ENCODE results near the gene GLRX3. TPM values are rescaled to one million over a fixed set of nuclear protein-coding genes. Genes with fewer than 3 reads are reported as not detected.

GLRX3 gene
- total and polyA plus RNA-seq, 10 of the 15 experiments (the other 5 are each of a cell fraction or from before 2014, with no cell fraction given) = 94.7 to 209 (median 131) TPM

DNA sequence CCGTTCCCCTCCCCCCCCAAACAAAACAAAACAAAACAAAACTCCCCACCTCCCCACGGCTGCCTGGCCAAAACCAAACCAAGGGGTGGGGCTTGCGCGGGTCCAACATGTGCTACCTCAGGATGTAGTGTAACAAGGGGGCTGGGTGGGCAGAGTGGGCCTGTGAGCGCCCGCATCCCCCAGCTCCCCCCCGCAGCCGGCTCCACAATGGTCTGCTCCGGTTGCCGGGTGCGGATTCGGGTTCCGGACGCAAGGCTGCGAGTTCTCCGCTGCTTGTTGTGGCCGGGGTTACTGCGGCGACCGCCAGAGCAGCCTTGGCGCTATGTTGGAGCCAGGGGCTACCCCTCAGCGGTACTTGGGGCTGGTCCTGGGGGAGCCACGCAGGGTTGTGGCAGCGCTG, 30.5 kb upstream of the GLRX3 start (continued):
- TF ChIP-seq, protein P1, sequence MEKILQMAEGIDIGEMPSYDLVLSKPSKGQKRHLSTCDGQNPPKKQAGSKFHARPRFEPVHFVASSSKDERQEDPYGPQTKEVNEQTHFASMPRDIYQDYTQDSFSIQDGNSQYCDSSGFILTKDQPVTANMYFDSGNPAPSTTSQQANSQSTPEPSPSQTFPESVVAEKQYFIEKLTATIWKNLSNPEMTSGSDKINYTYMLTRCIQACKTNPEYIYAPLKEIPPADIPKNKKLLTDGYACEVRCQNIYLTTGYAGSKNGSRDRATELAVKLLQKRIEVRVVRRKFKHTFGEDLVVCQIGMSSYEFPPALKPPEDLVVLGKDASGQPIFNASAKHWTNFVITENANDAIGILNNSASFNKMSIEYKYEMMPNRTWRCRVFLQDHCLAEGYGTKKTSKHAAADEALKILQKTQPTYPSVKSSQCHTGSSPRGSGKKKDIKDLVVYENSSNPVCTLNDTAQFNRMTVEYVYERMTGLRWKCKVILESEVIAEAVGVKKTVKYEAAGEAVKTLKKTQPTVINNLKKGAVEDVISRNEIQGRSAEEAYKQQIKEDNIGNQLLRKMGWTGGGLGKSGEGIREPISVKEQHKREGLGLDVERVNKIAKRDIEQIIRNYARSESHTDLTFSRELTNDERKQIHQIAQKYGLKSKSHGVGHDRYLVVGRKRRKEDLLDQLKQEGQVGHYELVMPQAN (conservative IDR thresholded peaks at IDR 0.05) = no peak
- TF ChIP-seq KDM1A (IDR thresholded peaks at IDR 0.05; ENCODE audit: borderline replicate concordance) = no peak
- no peak for TF ChIP-seq NFYA (IDR thresholded peaks at IDR 0.05; ENCODE audit: borderline replicate concordance, low read depth, low read length)
- no peak for TF ChIP-seq HDAC6 (IDR thresholded peaks at IDR 0.05; ENCODE audit: unreplicated experiment)
- no peak for TF ChIP-seq CREM (IDR thresholded peaks at IDR 0.05; ENCODE audit: low read depth)
- TF ChIP-seq KLF5 (IDR thresholded peaks at IDR 0.05; ENCODE audit: partially characterized antibody) = no peak
- TF ChIP-seq, protein P2, sequence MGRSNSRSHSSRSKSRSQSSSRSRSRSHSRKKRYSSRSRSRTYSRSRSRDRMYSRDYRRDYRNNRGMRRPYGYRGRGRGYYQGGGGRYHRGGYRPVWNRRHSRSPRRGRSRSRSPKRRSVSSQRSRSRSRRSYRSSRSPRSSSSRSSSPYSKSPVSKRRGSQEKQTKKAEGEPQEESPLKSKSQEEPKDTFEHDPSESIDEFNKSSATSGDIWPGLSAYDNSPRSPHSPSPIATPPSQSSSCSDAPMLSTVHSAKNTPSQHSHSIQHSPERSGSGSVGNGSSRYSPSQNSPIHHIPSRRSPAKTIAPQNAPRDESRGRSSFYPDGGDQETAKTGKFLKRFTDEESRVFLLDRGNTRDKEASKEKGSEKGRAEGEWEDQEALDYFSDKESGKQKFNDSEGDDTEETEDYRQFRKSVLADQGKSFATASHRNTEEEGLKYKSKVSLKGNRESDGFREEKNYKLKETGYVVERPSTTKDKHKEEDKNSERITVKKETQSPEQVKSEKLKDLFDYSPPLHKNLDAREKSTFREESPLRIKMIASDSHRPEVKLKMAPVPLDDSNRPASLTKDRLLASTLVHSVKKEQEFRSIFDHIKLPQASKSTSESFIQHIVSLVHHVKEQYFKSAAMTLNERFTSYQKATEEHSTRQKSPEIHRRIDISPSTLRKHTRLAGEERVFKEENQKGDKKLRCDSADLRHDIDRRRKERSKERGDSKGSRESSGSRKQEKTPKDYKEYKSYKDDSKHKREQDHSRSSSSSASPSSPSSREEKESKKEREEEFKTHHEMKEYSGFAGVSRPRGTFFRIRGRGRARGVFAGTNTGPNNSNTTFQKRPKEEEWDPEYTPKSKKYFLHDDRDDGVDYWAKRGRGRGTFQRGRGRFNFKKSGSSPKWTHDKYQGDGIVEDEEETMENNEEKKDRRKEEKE (IDR thresholded peaks at IDR 0.05) = no peak
- TF ChIP-seq TCF7 (IDR thresholded peaks at IDR 0.05; ENCODE audit: borderline replicate concordance) = no peak
- TF ChIP-seq, protein P3, sequence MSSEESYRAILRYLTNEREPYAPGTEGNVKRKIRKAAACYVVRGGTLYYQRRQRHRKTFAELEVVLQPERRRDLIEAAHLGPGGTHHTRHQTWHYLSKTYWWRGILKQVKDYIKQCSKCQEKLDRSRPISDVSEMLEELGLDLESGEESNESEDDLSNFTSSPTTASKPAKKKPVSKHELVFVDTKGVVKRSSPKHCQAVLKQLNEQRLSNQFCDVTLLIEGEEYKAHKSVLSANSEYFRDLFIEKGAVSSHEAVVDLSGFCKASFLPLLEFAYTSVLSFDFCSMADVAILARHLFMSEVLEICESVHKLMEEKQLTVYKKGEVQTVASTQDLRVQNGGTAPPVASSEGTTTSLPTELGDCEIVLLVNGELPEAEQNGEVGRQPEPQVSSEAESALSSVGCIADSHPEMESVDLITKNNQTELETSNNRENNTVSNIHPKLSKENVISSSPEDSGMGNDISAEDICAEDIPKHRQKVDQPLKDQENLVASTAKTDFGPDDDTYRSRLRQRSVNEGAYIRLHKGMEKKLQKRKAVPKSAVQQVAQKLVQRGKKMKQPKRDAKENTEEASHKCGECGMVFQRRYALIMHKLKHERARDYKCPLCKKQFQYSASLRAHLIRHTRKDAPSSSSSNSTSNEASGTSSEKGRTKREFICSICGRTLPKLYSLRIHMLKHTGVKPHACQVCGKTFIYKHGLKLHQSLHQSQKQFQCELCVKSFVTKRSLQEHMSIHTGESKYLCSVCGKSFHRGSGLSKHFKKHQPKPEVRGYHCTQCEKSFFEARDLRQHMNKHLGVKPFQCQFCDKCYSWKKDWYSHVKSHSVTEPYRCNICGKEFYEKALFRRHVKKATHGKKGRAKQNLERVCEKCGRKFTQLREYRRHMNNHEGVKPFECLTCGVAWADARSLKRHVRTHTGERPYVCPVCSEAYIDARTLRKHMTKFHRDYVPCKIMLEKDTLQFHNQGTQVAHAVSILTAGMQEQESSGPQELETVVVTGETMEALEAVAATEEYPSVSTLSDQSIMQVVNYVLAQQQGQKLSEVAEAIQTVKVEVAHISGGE (CRISPR knock-in tag; IDR thresholded peaks at IDR 0.05) = no peak
- TF ChIP-seq NFXL1 (IDR thresholded peaks at IDR 0.05; ENCODE audit: borderline replicate concordance) = no peak
